CD14-positive monocyte (primary cell): ENCODE results near the gene CACNA1S. TPM values are rescaled to one million over a fixed set of nuclear protein-coding genes. Genes with fewer than 3 reads are reported as not detected.

Experiments used
- DNase-seq, 3 donors: peaks; one replicate each; pipeline ENCODE4 v3.0.0-alpha.2; 2011 to 2022
- H2AFZ ChIP-seq: 2 replicates; pipeline ENCODE4 v1.6.0; 2012; ENCODE audit warnings: mild to moderate bottlenecking, low read depth, low read length, inconsistent platforms; ENCODE audit not compliant: insufficient read depth, poor library complexity, severe bottlenecking
- H3K27ac ChIP-seq, 2 donors: 1 replicate in 1 of 2; 2 replicates in 1 of 2; pipeline ENCODE4 v1.5.1; 2012 to 2013; ENCODE audit warnings: low read length in 2 of 2, control low read depth in 1 of 2, inconsistent platforms in 1 of 2, low read depth in 1 of 2, mild to moderate bottlenecking in 1 of 2
- H3K27me3 ChIP-seq, 2 donors: one replicate each; pipeline versions ENCODE4 v1.6.0 to v1.6.1; 2011 to 2013; ENCODE audit warnings: low read length in 2 of 2; ENCODE audit not compliant: control insufficient read depth in 2 of 2, insufficient read depth in 2 of 2
- H3K36me3 ChIP-seq, 2 donors: replicated peaks in 1 of 2; 1 replicate in 1 of 2; 2 replicates in 1 of 2; pipeline versions ENCODE4 v1.5.1 to v1.6.1; 2012 to 2013; ENCODE audit warnings: low read length in 2 of 2, control low read depth in 1 of 2, inconsistent platforms in 1 of 2, mild to moderate bottlenecking in 1 of 2; ENCODE audit not compliant: insufficient read depth in 2 of 2, control insufficient read depth in 1 of 2
- H3K4me1 ChIP-seq, 2 donors: 1 replicate in 1 of 2; 2 replicates in 1 of 2; pipeline versions ENCODE4 v1.5.1 to v1.6.1; 2012 to 2013; ENCODE audit warnings: low read length in 2 of 2, control low read depth in 1 of 2, inconsistent platforms in 1 of 2, mild to moderate bottlenecking in 1 of 2, moderate library complexity in 1 of 2; ENCODE audit not compliant: insufficient read depth in 2 of 2, control insufficient read depth in 1 of 2
- H3K4me2 ChIP-seq: replicated peaks from 2 replicates; pipeline ENCODE3; 2012; ENCODE audit warnings: low read length, moderate library complexity, mild to moderate bottlenecking; ENCODE audit not compliant: poor library complexity, severe bottlenecking; ENCODE audit errors: extremely low read depth
- H3K4me3 ChIP-seq, 3 experiments: fragments of 200-600 bp in 1 of 3; sonication (generic) in 1 of 3; replicated peaks in 1 of 3; 1 replicate in 2 of 3; 2 replicates in 1 of 3; pipeline ENCODE4 v1.5.1; 2011 to 2013; ENCODE audit warnings: low read length in 3 of 3, mild to moderate bottlenecking in 3 of 3, control low read depth in 2 of 3, low read depth in 2 of 3, inconsistent platforms in 1 of 3, moderate library complexity in 1 of 3
- H3K79me2 ChIP-seq: 2 replicates; pipeline ENCODE4 v1.6.0; 2012; ENCODE audit warnings: mild to moderate bottlenecking, control low read depth, inconsistent platforms, low read length, moderate library complexity; ENCODE audit not compliant: insufficient read depth
- H3K9ac ChIP-seq: 2 replicates; pipeline ENCODE4 v1.6.0; 2017; ENCODE audit warnings: low read length, mild to moderate bottlenecking; ENCODE audit not compliant: insufficient read depth, poor library complexity, severe bottlenecking
- H3K9me3 ChIP-seq, 2 donors: replicated peaks in 1 of 2; 1 replicate in 1 of 2; 2 replicates in 1 of 2; pipeline versions ENCODE4 v1.5.1 to v1.6.1; 2012 to 2013; ENCODE audit warnings: low read length in 2 of 2, control low read depth in 1 of 2; ENCODE audit not compliant: control insufficient read depth in 1 of 2, insufficient read depth in 1 of 2
- H4K20me1 ChIP-seq: 2 replicates; pipeline ENCODE4 v1.6.0; 2012; ENCODE audit warnings: mild to moderate bottlenecking, low read length, control low read depth, moderate library complexity; ENCODE audit not compliant: insufficient read depth
- H3K27ac Mint-ChIP-seq, 7 donors: one replicate each; pipeline ENCODE4 v1.8.0; 2020; ENCODE audit warnings: mild to moderate bottlenecking in 7 of 7, mixed read lengths in 7 of 7, moderate library complexity in 6 of 7, inconsistent platforms in 2 of 7
- H3K27me3 Mint-ChIP-seq, 3 donors: one replicate each; pipeline ENCODE4 v1.8.0; 2021 to 2022; ENCODE audit warnings: low read depth in 3 of 3, mild to moderate bottlenecking in 3 of 3, mixed read lengths in 3 of 3, moderate library complexity in 3 of 3, inconsistent platforms in 1 of 3
- H3K36me3 Mint-ChIP-seq, 2 donors: one replicate each; pipeline ENCODE4 v1.8.0; 2020; ENCODE audit warnings: mixed read lengths in 2 of 2, inconsistent platforms in 1 of 2, mild to moderate bottlenecking in 1 of 2
- H3K4me1 Mint-ChIP-seq: one replicate; pipeline ENCODE4 v1.8.0; 2020; ENCODE audit warnings: mild to moderate bottlenecking, mixed read lengths
- H3K4me3 Mint-ChIP-seq, 2 donors: one replicate each; pipeline ENCODE4 v1.8.0; 2020; ENCODE audit warnings: mild to moderate bottlenecking in 2 of 2, mixed read lengths in 2 of 2, moderate library complexity in 1 of 2
- H3K9me3 Mint-ChIP-seq, 7 donors: one replicate each; pipeline ENCODE4 v1.8.0; 2020 to 2022; ENCODE audit warnings: mixed read lengths in 7 of 7, mild to moderate bottlenecking in 6 of 7, moderate library complexity in 6 of 7, inconsistent platforms in 2 of 7
- CTCF ChIP-seq: fragments of 200-600 bp; IDR thresholded peaks from one replicate; pipeline ENCODE4 v1.8.0; 2022; ENCODE audit warnings: antibody characterized with exemption, mild to moderate bottlenecking
- WGBS: methylation state at CpG from one replicate; pipeline ENCODE4 v1.1.5; 2013; ENCODE audit warnings: missing lambda C conversion rate; ENCODE audit not compliant: insufficient coverage; 5-methylcytosine and 5-hydroxymethylcytosine counted together
- intact Hi-C, 2 donors: fragments of 100-400 bp; cut with micrococcal nuclease; formaldehyde crosslinking; loops; one replicate each; pipeline versions ENCODE4 v1.15.0 to v1.15.1; 2023
- polyA plus RNA-seq, 3 donors: library from polyadenylated mRNA; depleted of rRNA in 1 of 3; unstranded in 2 of 3; stranded (reverse) in 1 of 3; fragments of 300-500 nt in 2 of 3; fragments of >200 nt in 1 of 3; fragmentation: Illumina TruSeq in 2 of 3; gene quantifications; 1 replicate in 2 of 3; 2 replicates in 1 of 3; pipeline ENCODE4 v1.2.3, GENCODE V29; 2012 to 2021

The CACNA1S gene
- polyA plus RNA-seq, 3 donors: not detected

GRCh38 chr1:200990114-200990513, 122.1 kb downstream of the CACNA1S start:
- DNase-seq: no peak
- Histone ChIP-seq H3K27me3 (no peaks in the 10 kb centered on the region), H3K4me1 (no peaks in the 10 kb centered on the region), H3K36me3 (peaks cover 77 to 97% of the 10 kb centered on the region in 2 donors), H3K79me2 (no peaks in the 10 kb centered on the region), H3K4me2 (no peak overlapping the region), H3K27ac (no peak overlapping the region), H3K9me3 (no peaks in the 10 kb centered on the region), H3K9ac (no peak overlapping the region), H2AFZ (no peak overlapping the region), H3K4me3 (no peak overlapping the region), H4K20me1 (no peaks in the 10 kb centered on the region)
- peaks cover 0 to 3% (median 0%) of the 10 kb centered on the region in 3 donors for H3K27me3 Mint-ChIP-seq
- H3K4me3 Mint-ChIP-seq: no peak overlapping the region
- no peak for TF ChIP-seq CTCF
- H3K4me1 Mint-ChIP-seq: peaks cover 6% of the 10 kb centered on the region
- H3K27ac Mint-ChIP-seq: peak overlapping the region in 1 of 7 donors; percentile 47
- no peaks in the 10 kb centered on the region for H3K9me3 Mint-ChIP-seq
- WGBS: 100% methylated on average over 5 of the region's 9 CpGs
- intact Hi-C loops: no loop called here
- peaks cover 80 to 96% of the 10 kb centered on the region in 2 donors for H3K36me3 Mint-ChIP-seq

Other genes starting within 250 kb of the CACNA1S start
- gene GPR25, start 239.4 kb downstream of the CACNA1S start, polyA plus RNA-seq: under 1 TPM in 1 of 3 donors, not detected in 2; 0.13 TPM
- not detected for gene INAVA, start 217.5 kb downstream of the CACNA1S start, polyA plus RNA-seq
- 1 to 10 TPM in 1 of 3 donors, under 1 TPM in 2; 0.18 to 9.8 (median 0.30) TPM for gene KIF21B, start 88.7 kb downstream of the CACNA1S start, polyA plus RNA-seq
- gene ASCL5, start 14.8 kb upstream of the CACNA1S start, polyA plus RNA-seq: not detected
- gene TMEM9, start 42.0 kb upstream of the CACNA1S start, polyA plus RNA-seq: 10 to 100 TPM; 13.6 to 43.6 (median 22.4) TPM
- gene IGFN1, start 78.4 kb upstream of the CACNA1S start, polyA plus RNA-seq: not detected
- gene PKP1, start 171.1 kb upstream of the CACNA1S start, polyA plus RNA-seq: not detected